22Rv1 (cell line): ENCODE measurements around the gene C19orf67.

Experiments
- H3K27ac ChIP-seq: fragments of 450-650 bp; 2 replicates; pipeline ENCODE4 v1.5.1; 2017
- CTCF ChIP-seq: fragments of 450-650 bp; IDR thresholded peaks from 2 replicates; pipeline ENCODE4 v1.5.1; 2017; ENCODE audit warnings: mild to moderate bottlenecking
- ZFX ChIP-seq: fragments of 450-650 bp; IDR thresholded peaks from 2 replicates; pipeline ENCODE4 v1.6.1; 2017; ENCODE audit warnings: antibody characterized with exemption, borderline replicate concordance

C19orf67 gene

GRCh38 chr19:14114439-14114838, 28.9 kb upstream of the C19orf67 start:
- TF ChIP-seq CTCF, result peak; percentile 38
- no peak for TF ChIP-seq ZFX
- H3K27ac ChIP-seq, result no peak overlapping the region

DNA sequence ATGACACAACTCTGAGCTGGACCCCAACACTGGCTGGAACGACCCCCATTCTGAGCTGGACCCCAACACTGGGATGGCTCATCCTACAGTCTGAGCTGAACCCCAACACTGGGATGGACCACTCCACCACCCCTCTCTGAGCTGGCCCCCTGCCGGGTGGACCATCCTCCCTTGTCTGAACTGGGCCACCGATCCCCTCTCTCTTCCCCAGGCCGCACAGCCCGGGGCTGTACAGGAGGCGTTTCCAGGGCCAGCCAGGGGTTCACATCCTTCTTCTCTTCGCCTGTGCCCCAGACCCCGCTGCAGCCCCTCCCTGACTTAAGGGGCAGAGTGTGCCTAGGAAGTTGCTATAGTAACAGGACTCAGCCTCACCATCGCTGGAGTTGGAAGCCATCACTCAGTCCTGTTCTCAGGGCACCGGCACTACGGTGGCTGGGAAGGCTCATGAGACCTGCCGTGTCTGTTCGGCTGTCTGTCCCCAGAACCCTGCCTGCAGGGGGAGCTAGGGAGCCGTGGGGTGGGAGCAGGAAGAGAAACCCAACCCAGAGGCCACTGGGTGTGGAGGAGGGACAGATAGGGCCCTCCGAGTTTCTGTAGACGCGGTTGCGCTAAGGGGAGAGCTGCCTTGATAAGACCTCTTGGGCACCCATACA, 28.3 kb upstream of the C19orf67 start:
- H3K27ac ChIP-seq, result no peak overlapping the region
- peak; percentile 67 for TF ChIP-seq CTCF
- no peak for TF ChIP-seq ZFX

- H3K27ac ChIP-seq, result no peak overlapping the region
- TF ChIP-seq CTCF, result no peak
- no peak for TF ChIP-seq ZFX
Observed at GRCh38 chr19:14112809-14113385, 27.3 kb upstream of the C19orf67 start.

- no peak overlapping the region for H3K27ac ChIP-seq
Observed at GRCh38 chr19:14112051-14112808, 26.6 kb upstream of the C19orf67 start.

DNA sequence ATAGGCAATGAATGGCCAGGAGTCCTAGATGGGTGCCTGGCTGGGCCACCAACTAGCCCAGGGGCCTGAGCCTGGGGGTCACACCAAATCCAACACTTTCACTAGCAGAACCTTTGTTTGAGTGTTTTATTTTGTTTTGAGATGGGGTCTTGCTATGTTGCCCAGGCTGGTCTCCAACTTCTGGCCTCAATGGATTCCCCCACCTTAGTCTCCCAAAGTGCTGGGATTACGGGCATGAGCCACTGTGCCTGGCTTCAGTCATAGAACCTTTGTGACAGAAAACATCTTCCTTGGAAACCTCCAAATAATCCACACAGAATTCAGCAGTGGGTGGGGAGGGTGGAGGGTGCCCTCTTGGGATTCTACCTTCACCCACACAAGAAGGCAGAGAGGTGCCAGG, 25.9 kb upstream of the C19orf67 start:
- H3K27ac ChIP-seq, result no peak overlapping the region
- TF ChIP-seq CTCF (no peak), ZFX (no peak)

More at GRCh38 chr19:14112051-14112808, 26.6 kb upstream of the C19orf67 start:
- TF ChIP-seq CTCF (no peak), ZFX (no peak)

DNA sequence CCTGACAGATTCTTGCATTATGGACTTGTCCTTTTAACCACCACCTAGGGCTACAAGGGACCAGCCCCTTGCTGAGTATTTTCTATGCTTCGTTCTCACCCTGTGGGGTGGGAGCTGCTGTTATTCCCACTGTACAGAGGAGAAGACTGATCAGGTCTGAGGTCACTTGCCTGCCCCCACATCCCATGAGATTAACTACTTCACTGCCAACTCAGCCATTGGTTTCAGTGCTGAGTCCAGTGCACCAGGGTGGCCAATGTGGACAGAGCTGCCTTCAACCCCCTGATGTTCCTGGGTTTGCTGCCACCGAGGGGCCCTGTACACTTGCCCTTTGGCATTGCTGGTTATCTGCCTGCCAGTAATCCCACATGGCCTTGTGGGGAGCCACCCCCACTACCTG, 25.1 kb upstream of the C19orf67 start:
- H3K27ac ChIP-seq, result no peak overlapping the region
- TF ChIP-seq CTCF, result no peak
- TF ChIP-seq ZFX, result no peak
